Karpas-422 (cell line): ENCODE results near the gene DOCK4. TPM values are rescaled to one million over a fixed set of nuclear protein-coding genes. Genes with fewer than 3 reads are reported as not detected.

Experiments
- DNase-seq: peaks from one replicate; pipeline ENCODE4 v3.0.0-alpha.2; 2015
- H2AFZ ChIP-seq: fragments of 200-600 bp; sonication (generic); 2 replicates; pipeline ENCODE4 v1.6.1; 2014; ENCODE audit warnings: antibody characterized with exemption, low read length, mixed read lengths
- H3K27ac ChIP-seq: fragments of 200-600 bp; sonication (generic); 2 replicates; pipeline ENCODE4 v1.5.1; 2014; ENCODE audit warnings: mild to moderate bottlenecking, low read length, moderate library complexity
- H3K27me3 ChIP-seq: fragments of 200-600 bp; sonication (generic); 2 replicates; pipeline ENCODE4 v1.6.1; 2014; ENCODE audit warnings: low read length, mixed read lengths
- H3K36me3 ChIP-seq: fragments of 200-600 bp; sonication (generic); 2 replicates; pipeline ENCODE4 v1.6.1; 2014; ENCODE audit warnings: low read length, mixed read lengths; ENCODE audit not compliant: insufficient read depth
- H3K4me1 ChIP-seq: fragments of 200-600 bp; sonication (generic); 2 replicates; pipeline ENCODE4 v1.6.1; 2014; ENCODE audit warnings: mild to moderate bottlenecking, low read length, mixed read lengths
- H3K4me2 ChIP-seq: fragments of 200-600 bp; sonication (generic); 2 replicates; pipeline ENCODE4 v1.6.1; 2014; ENCODE audit warnings: low read length, low read depth, mild to moderate bottlenecking; ENCODE audit not compliant: poor library complexity, severe bottlenecking
- H3K4me3 ChIP-seq: fragments of 200-600 bp; sonication (generic); 2 replicates; pipeline ENCODE4 v1.5.1; 2014; ENCODE audit warnings: mild to moderate bottlenecking, antibody characterized with exemption, low read length, mixed read lengths
- H3K79me2 ChIP-seq: fragments of 200-600 bp; sonication (generic); 2 replicates; pipeline ENCODE4 v1.6.1; 2014; ENCODE audit warnings: mild to moderate bottlenecking, low read length, mixed read lengths
- H3K9ac ChIP-seq: fragments of 200-600 bp; sonication (generic); 2 replicates; pipeline ENCODE4 v1.6.0; 2014; ENCODE audit warnings: low read length
- H3K9me2 ChIP-seq: fragments of 200-600 bp; sonication (generic), shearing (Covaris generic); replicated peaks from 2 replicates; pipeline ENCODE4 v1.6.0; 2014; ENCODE audit warnings: mild to moderate bottlenecking, low read length, moderate library complexity; ENCODE audit not compliant: insufficient read depth
- H3K9me3 ChIP-seq: fragments of 300-700, 200-600 bp; sonication (generic); 2 replicates; pipeline ENCODE4 v1.6.1; 2014; ENCODE audit warnings: low read length, mixed read lengths
- H4K20me1 ChIP-seq: fragments of 200-600 bp; sonication (generic); 2 replicates; pipeline ENCODE4 v1.6.1; 2014; ENCODE audit warnings: mild to moderate bottlenecking, antibody characterized with exemption, low read length, low read depth; ENCODE audit not compliant: insufficient read depth
- total RNA-seq: library from RNA; depleted of rRNA; stranded (reverse); fragments of >200 nt; shearing (Covaris generic); gene quantifications from 2 replicates; pipeline ENCODE4 v1.2.3, GENCODE V29; 2014; ENCODE audit warnings: low replicate concordance

DOCK4 gene
- total RNA-seq, 1 experiment from 2014 or later = 0.07 TPM

- Histone ChIP-seq H3K27ac (no peak overlapping the region), H3K4me2 (no peak overlapping the region), H3K79me2 (no peaks in the 10 kb centered on the region), H3K4me3 (no peak overlapping the region), H3K4me1 (no peaks in the 10 kb centered on the region), H3K9ac (no peak overlapping the region), H3K27me3 (no peaks in the 10 kb centered on the region), H2AFZ (no peak overlapping the region), H3K36me3 (no peaks in the 10 kb centered on the region), H3K9me2 (no peaks in the 10 kb centered on the region), H3K9me3 (peaks cover 16% of the 10 kb centered on the region), H4K20me1 (no peaks in the 10 kb centered on the region)
- no peak for DNase-seq
Measured at GRCh38 chr7:111801277-111801676, 404.9 kb downstream of the DOCK4 start.

GRCh38 chr7:111796671-111797070 is 409.5 kb downstream of the DOCK4 start:
- H3K9ac ChIP-seq = no peak overlapping the region
- no peak overlapping the region for H3K4me2 ChIP-seq
- H3K9me3 ChIP-seq = peaks cover 21% of the 10 kb centered on the region
- no peaks in the 10 kb centered on the region; the same call in 1 of the 2 replicates for H3K9me2 ChIP-seq
- H2AFZ ChIP-seq = no peak overlapping the region
- no peaks in the 10 kb centered on the region for H4K20me1 ChIP-seq
- peak; percentile 52 for DNase-seq
- H3K27me3 ChIP-seq = no peaks in the 10 kb centered on the region
- no peaks in the 10 kb centered on the region for H3K4me1 ChIP-seq
- H3K4me3 ChIP-seq = no peak overlapping the region
- H3K79me2 ChIP-seq = no peaks in the 10 kb centered on the region
- no peaks in the 10 kb centered on the region for H3K36me3 ChIP-seq
- no peak overlapping the region for H3K27ac ChIP-seq

- no peak for DNase-seq
- Histone ChIP-seq H3K4me1 (no peaks in the 10 kb centered on the region), H2AFZ (no peak overlapping the region), H3K9ac (no peak overlapping the region), H4K20me1 (no peaks in the 10 kb centered on the region), H3K36me3 (no peaks in the 10 kb centered on the region), H3K79me2 (no peaks in the 10 kb centered on the region), H3K4me3 (no peak overlapping the region), H3K4me2 (no peak overlapping the region), H3K9me3 (no peaks in the 10 kb centered on the region), H3K27me3 (no peaks in the 10 kb centered on the region), H3K27ac (no peak overlapping the region), H3K9me2 (no peaks in the 10 kb centered on the region)
Measured at GRCh38 chr7:111789870-111790269, 416.3 kb downstream of the DOCK4 start.

GRCh38 chr7:111789048-111789320 is 417.2 kb downstream of the DOCK4 start:
- Histone ChIP-seq H3K36me3 (no peaks in the 10 kb centered on the region), H4K20me1 (no peaks in the 10 kb centered on the region), H3K9me3 (no peaks in the 10 kb centered on the region), H2AFZ (no peak overlapping the region), H3K27me3 (no peaks in the 10 kb centered on the region), H3K4me2 (no peak overlapping the region), H3K27ac (no peak overlapping the region), H3K9me2 (no peaks in the 10 kb centered on the region), H3K9ac (no peak overlapping the region), H3K79me2 (no peaks in the 10 kb centered on the region), H3K4me3 (no peak overlapping the region), H3K4me1 (no peaks in the 10 kb centered on the region)
- no peak for DNase-seq

- Histone ChIP-seq H3K4me1 (no peaks in the 10 kb centered on the region), H3K4me2 (no peak overlapping the region), H2AFZ (no peak overlapping the region), H3K9me3 (no peaks in the 10 kb centered on the region), H3K79me2 (no peaks in the 10 kb centered on the region), H3K36me3 (no peaks in the 10 kb centered on the region), H3K27me3 (no peaks in the 10 kb centered on the region), H3K27ac (no peak overlapping the region), H3K4me3 (no peak overlapping the region), H3K9ac (no peak overlapping the region), H4K20me1 (no peaks in the 10 kb centered on the region), H3K9me2 (no peaks in the 10 kb centered on the region)
- no peak for DNase-seq
Measured at GRCh38 chr7:111788286-111789047, 417.7 kb downstream of the DOCK4 start.

- no peaks in the 10 kb centered on the region for H3K9me3 ChIP-seq
- no peak overlapping the region for H3K4me2 ChIP-seq
- H3K4me1 ChIP-seq = no peaks in the 10 kb centered on the region
- H3K36me3 ChIP-seq = no peaks in the 10 kb centered on the region
- H4K20me1 ChIP-seq = no peaks in the 10 kb centered on the region
- H3K4me3 ChIP-seq = no peak overlapping the region
- H3K9ac ChIP-seq = no peak overlapping the region
- H2AFZ ChIP-seq = no peak overlapping the region
- no peaks in the 10 kb centered on the region for H3K79me2 ChIP-seq
- no peaks in the 10 kb centered on the region for H3K9me2 ChIP-seq
- H3K27me3 ChIP-seq = no peaks in the 10 kb centered on the region
- H3K27ac ChIP-seq = no peak overlapping the region
- DNase-seq = no peak
Measured at GRCh38 chr7:111787741-111788140, 418.5 kb downstream of the DOCK4 start.

GRCh38 chr7:111787099-111787498 is 419.1 kb downstream of the DOCK4 start:
- Histone ChIP-seq H4K20me1 (no peaks in the 10 kb centered on the region), H3K4me2 (no peak overlapping the region), H3K36me3 (no peaks in the 10 kb centered on the region), H3K9ac (no peak overlapping the region), H3K27ac (no peak overlapping the region), H3K4me1 (no peaks in the 10 kb centered on the region), H3K4me3 (no peak overlapping the region), H2AFZ (no peak overlapping the region), H3K79me2 (no peaks in the 10 kb centered on the region), H3K9me3 (no peaks in the 10 kb centered on the region), H3K27me3 (no peaks in the 10 kb centered on the region), H3K9me2 (no peaks in the 10 kb centered on the region)
- DNase-seq = no peak

GRCh38 chr7:111785076-111785475 is 421.1 kb downstream of the DOCK4 start:
- Histone ChIP-seq H3K27ac (no peak overlapping the region), H3K9me2 (no peaks in the 10 kb centered on the region), H3K79me2 (no peaks in the 10 kb centered on the region), H3K4me2 (no peak overlapping the region), H3K27me3 (no peaks in the 10 kb centered on the region), H2AFZ (no peak overlapping the region), H3K36me3 (no peaks in the 10 kb centered on the region), H3K4me1 (no peaks in the 10 kb centered on the region), H4K20me1 (no peaks in the 10 kb centered on the region), H3K9me3 (no peaks in the 10 kb centered on the region), H3K4me3 (no peak overlapping the region), H3K9ac (no peak overlapping the region)
- no peak for DNase-seq
